HCEC 1CT (cell line): Measurements from ENCODE around the gene GRIA1.

ENCODE experiments used
- DNase-seq: peaks from one replicate; pipeline ENCODE4 v3.0.0-alpha.2; 2017

Gene GRIA1

DNA sequence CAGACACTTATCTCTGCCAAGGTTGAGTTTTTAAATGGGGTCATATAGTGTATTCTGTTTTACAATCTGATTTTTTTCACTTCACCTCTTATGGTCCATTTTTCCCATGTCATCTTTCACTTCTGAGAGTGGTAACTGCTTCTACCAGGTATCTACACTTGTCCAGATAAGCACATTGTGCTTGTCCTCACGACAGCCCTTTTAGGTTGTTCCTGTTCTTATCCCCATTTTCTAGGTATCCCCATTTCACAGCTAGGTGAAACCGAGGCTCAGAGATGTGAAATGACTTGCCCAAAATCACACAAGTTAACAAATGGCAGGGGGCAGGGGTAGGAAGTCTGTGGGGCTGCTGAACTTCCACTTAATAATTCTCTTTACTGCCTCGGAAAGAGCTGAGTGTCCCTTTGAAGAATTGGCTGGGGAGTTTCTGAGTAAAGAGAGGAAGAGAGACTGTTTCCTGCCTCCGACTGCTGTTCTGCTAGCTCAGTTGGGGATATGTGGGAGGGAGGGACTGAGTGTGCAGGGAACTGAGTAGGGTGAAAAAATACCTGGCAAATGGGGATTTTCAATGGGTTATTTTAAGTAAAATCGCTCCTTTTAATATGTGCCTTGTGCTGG is 255.4 kb downstream of the GRIA1 start:
- no peak for DNase-seq

DNA sequence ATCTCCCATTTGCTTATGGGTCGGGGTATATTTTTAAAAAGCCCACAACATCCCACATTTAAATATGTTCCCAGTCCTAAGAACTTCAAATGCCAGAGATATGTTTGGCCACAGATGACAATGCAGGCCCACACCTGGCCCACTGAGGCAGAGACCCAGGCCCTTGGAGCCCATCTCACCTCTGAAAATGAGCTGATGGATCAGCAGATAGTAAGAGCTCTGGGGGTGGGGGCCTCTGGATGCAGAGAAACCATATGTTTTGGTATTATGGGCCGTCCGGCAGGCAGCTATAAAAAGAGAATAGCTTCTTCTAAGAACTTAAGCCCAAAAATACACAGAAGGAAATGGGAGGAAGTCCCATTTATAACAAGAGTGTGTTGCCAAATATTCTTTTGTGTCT is 256.0 kb downstream of the GRIA1 start:
- DNase-seq: no peak

DNA sequence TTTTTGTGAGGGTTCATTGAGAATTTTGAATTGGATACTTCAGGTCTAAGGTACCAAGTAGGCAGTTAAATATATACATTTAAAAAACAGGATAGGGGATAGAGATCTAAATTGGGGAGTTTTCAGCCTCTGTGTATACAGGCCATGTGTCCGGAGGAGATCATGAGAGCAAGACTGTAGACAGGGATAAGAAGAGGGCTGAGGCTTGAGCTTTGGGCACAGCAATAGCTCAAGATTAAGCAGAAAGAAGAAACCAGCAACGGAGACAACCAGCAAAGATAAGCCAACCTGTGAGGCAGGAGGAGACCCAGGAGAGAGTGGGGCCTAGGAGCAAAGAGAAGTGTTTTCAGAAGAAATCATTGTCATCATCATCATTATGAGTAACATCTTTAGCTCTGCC is 258.4 kb downstream of the GRIA1 start:
- no peak for DNase-seq

DNA sequence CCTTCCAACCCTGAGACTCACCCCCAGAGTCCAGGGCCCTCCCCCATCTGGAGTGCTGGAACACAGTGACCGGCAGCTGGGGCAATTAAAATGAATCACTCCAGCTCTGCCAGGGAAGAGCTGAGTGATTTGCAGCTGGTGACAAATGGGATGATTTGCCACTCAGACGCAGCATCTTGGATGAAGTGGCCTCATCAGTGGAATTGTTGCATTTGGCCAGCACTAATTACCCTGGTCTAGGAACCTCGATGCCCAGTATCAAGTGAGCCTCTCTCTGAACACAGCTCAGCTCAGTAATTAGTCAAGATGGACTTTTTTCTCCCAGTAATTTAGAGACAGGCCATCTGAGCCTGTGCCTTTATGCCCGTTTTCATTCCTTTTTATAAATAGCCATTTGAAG is 259.5 kb downstream of the GRIA1 start:
- DNase-seq: peak; percentile 57

DNA sequence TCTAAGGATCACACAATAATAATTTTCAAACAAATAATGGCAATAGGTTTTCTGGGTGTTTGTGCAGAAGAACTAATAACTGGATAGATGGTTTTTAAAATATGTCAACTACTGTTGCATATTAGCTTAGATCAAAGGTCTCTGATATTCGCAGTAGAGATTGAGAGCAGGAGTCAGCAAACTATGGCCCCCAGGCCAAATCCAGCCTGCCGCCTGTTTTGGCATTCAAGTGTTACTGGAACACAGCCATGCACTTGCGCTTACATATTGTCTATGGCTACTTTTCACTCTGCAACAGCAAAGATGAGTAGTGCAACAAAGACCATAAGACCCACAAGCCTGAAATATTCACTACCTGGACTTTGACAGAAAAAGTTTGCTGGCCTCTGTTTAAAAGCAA is 260.8 kb downstream of the GRIA1 start:
- no peak for DNase-seq

DNA sequence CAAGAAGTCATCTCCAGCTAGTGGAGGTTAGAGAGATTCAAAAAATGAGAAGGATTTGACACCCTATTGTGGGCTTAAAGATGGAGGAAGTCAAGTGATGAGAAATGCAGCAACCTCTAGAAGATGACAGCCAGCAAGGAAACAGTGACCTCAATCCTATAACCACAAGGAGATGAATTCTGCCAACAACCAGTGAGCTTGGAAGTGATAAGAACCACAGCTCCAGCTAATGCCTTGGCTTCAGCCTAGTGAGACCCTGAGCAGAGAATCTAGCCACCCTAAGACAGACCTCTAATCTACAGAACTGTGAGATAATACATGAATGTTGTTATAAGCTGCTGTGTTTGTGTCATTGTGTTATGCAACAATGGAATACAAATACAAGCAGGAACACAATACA is 262.4 kb downstream of the GRIA1 start:
- no peak for DNase-seq

DNA sequence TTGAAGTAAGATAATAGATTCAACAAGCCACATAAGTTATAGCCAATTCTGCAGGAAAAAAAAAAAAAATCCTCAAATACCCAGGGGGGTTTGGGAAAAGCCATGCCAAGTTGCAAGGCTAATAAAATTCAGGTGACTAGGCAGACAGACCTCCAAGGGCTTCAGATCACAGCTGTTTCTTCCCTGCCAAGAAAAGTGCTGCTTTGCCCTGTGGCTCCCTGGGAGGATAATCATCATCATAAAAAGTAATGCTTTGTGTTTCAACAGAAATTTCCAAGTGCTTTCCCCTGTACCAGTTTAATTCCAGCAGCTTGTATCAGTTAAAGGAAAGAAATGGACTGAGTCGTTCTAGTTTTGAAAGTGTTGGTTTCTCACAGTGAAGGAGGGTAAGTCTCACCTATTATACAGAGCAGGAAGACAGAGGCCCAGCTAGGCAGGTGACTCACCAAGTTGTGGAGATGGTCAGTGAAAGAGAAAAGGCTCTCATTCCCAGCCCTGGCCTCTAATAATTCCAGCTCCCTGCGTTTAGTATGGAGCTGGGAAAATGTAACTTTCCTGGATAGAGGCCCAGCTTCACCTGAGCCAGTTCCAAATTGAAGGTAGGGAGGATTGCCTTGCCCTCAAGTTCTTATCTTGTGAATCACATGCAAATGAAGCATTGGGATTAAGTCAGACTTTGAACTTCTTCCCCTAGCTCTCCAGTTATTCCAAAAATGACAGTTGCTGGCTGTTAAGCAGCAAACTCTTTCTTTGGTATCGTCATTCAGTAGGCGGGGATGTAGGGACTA is 263.4 kb downstream of the GRIA1 start:
- DNase-seq: no peak

DNA sequence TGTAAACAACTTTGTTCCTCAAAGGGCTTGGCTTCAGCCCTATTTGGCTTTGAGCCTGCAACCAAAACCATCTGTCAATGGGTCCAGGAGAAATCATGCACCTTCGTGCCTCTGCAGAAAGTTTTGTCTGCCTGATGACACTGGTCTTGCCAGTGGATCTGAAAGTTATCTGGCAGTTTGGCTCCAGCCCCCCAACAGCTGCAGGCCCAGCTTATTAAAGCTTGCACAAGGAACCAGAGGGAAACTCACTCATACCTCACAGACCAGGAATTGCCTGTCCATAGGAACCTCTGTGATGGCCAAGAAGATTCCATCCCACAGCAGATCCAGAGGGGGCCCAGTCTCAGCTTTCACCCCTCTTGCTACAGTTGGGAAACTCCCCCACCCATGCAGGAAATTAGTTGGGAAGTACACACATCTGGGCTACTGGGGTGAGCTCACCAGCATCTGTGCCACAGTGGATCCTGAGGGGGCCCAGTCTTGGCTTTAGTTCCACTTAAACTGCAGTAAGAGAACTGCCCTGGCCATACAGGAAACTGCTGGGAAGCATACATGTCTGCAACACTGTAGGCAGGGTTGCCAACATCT is 265.5 kb downstream of the GRIA1 start:
- no peak for DNase-seq

DNA sequence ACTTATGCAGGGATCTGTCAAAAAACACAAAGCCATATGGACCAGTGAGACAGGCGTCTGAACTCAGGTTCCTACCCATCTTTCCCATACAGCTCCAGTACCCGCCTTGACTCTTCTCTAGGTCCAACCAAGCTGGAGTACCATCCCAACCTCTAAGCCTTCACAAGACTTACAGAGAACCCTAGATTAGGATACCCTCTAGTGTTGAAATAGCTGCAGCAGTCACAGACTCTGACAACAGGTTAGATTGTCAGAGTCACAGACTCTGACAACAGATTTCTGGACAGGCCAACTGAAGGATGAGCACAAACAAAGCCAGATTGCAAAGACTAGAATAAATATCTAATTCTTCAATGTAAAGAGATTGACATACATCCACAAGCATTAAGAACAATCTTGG is 266.1 kb downstream of the GRIA1 start:
- peak; percentile 24 for DNase-seq

DNA sequence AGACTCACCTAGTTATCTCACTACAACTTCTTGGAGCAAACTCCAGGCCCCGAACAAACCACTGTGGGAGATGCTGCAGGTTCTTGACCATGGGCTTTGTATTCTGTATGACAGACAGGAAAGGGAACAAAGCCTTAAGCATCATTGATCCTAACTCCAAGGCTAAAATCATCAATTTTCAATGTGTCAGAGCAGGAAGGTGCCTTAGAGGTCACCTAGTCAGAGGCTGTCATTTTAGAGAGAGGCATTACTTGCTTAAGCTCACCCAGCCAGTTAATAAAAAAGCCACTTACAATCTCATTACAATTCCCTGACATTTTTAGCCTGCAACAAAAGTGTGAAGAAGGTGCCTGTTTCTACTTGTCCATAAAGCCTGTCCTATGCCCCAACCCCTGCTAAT is 275.5 kb downstream of the GRIA1 start:
- DNase-seq: no peak

DNA sequence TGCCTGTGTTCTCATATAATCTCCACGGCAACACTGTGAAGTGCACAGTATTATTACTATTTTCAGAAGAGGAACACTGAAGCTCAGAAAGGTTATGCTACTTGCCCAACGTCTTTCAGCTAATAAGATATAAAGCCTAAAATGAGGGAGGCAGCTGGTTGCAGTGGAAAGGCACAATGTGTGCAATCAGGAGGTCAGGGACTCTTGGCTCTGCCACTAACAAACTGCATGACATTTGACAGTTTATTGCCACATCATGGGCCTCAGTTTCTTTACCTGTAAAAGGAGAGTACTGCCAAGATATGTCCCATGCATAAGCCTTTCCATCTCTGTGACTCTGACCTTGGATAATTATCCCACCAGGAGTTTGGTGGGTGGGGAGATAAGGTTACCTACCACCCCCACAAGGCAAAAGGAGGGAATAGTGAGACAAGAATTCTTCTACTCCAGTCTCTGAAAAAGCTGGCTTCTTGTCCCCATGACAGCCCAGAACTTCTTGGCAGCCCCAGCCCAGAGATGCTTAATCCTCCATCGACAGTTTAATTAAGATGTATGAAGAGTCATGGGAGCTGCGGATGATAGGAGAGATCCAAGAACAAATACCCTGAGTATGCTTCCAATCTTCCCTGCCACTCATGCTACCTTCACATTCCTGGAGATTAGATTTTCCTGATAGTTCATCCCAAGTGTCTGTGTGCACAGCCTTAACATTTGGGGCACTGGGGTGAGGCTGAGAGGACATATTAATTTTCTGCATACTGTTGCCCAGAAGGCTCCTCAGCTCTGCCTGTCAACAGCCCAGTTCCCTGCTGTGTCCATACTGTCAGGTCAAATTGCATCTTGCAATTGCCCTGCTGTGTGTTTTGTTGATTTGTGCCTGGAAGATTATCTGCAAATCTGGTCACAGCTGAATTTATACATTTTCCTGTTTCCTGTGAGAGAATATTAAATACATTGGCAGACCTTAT is 277.0 kb downstream of the GRIA1 start:
- no peak for DNase-seq

DNA sequence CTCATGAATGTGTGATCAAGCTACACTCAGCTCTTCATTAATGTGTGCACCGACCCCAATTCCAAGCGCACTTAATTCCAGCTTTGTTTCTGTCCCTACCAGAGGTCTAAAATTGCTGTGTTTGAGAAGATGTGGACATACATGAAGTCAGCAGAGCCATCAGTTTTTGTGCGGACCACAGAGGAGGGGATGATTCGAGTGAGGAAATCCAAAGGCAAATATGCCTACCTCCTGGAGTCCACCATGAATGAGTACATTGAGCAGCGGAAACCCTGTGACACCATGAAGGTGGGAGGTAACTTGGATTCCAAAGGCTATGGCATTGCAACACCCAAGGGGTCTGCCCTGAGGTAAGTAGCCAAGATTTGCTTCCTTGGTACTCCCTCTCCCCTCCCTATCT is 279.6 kb downstream of the GRIA1 start:
- no peak for DNase-seq

DNA sequence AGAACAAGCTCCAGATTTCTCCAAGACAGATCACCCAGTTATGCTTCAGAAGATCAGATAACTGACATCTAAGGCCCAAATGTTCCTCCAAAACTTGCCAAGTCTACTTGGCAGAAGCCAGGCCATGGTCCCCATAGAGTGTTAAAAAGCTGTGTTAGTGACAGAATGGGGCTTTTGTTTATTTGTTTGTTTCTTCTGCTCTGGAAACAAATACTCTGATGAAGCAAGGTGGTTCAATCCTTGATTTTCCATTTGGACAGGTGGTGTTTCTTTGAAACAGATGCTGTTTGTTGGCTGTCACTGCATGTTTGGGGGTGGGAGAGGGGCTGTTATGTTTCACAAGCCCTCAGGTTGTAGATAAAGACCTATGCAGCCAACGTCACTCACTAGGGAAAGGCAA is 284.2 kb downstream of the GRIA1 start:
- DNase-seq: no peak

DNA sequence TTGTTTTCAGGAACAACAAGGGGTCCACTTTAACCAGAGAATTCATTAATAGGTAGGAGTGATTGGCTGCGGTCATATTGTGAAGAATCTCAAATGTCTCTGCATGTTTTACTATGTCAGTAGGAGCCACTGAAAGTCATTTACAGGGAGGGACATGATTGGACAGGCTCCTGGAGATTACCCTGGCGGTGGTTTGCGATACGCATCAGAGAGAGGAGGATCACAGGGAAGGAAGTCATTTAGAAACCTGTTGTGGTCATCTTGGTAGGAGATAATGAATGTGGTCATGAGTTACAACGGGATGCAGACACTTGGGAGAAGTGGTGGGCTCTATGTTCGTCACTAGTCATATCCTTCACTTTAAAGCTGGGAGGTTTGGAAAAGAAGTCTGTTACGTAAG is 285.5 kb downstream of the GRIA1 start:
- DNase-seq: no peak

DNA sequence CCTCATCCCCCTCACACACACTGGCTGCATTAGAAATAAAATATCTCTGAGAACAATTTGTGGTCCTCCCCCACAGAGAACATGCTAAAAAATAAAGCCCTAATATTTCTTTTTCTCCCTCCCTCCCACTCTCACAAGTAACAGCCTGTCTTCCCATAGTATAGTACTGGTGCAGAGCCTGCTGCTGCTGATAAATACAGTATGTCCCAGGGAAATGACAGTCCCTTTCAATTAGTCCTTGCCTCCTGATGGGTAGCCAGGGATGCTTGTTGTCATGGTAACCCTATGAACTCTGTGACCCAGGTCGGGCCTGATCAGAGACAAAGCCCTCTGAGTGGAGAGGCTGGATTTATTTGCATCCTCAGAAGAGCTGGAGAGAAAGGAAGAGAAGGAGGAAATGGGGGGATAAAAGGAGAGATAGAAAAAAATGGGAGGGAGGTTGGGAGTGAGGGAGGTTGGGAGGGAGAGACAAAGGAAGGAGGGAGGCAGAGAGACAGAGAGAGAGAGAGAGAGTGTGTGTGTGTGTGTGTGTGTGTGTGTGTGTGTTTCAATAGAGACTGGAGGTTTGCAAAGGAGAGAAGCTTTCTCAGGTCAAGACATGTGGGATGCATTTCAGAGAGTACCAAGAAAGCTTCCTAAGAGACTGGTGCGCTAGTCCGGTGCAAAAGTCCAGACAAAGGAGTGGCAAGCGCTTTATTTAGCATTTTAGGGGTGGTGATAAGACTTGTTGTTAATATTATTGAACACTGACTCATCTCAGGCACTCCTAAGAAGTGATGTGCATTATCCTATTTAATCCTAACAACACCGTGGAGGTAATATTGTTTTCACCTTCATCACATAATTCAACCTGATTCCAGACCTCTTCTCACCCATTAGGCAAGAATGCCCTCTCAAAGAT is 287.5 kb downstream of the GRIA1 start:
- DNase-seq: no peak

DNA sequence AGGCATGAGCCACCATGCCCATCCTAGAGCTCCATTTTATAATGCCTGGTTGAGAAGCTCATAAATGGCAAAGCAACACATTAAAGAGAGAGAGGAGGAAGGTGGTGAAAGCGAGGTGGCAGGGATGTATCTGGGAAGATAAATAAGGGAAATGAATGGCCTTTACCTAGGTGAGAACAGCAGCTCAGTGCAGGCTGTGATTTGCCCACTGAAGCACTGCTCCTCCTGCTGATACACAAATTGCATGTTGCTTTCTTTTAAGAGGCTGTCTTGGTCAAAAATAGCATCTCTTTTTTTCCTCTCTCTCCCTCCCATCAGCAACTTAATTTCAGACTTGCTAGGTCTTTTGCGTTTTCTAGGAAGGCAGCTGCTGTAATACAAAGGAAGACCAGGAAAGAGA is 289.4 kb downstream of the GRIA1 start:
- no peak for DNase-seq

DNA sequence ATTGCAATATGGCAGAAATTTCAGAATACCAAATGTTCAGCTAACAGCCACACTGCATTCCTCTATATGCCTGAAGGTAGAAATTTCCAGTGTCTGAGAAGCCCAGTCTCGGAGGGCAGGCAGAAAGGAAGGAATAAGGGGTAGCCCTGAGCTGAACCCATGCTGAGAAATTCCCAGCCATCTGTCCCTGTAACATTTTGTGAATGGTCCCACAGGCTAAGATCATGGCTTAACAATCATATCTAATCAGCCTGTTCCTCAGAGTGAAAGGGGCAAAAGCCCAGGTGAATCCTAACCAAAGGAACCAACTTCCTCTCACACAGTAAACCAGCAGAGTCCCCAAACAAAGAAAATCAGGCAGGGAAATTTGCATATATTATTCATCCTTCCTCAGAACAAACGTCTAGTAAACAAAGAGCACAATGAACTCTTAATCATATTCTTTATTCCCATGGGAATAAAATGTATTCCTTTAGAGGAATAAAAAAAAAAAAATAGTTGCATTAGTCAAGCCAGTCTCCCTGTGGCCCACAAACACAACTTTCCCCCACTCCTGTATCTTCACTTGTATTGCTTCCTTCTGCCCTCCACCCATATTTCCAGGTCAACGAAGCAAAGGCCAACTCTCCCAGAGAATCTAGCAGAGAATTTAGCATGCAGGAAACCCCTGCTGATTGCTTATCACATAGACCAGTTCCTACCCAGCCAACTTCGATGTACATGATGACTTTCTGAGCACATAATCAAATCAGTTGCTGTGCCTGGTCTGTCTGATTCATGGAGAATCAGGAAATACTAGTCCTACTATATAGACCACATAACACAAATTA is 290.6 kb downstream of the GRIA1 start:
- no peak for DNase-seq

DNA sequence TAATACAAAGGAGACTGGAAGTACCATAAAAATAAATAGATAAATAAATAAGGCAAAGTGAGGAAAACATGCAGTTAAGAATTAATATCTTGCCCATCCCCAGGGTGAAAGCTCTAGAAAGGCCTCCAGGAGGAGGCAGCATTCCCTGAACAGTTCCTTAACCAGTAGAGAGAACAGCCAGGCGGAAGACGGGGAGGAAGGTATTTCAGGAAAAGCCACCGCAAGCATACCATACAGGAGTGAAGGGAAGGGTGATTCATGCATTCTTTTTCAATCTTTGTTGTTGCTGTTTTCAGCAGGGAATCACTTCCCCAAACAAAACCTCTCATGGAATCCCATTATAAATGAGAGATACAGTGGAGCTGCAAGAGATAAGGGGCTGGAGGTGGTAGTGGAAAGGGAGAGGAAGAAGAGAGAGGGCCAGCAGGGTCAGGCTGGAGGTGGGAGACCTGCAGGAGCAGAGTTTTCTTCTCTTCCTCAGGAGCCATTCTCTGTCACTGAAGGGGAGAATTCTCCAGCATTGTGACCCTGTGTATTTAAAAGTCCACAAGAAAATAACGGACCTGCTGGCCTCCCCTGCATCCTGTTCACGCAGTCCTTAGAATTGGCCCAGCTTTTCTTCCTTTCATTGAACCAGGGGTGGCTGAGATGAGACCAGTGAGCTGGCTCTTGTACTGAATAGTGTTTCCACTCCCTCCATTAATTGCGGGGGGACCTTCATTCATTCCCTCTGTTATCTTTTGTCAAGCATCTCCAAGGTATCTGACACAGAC is 292.3 kb downstream of the GRIA1 start:
- DNase-seq: peak; percentile 31

DNA sequence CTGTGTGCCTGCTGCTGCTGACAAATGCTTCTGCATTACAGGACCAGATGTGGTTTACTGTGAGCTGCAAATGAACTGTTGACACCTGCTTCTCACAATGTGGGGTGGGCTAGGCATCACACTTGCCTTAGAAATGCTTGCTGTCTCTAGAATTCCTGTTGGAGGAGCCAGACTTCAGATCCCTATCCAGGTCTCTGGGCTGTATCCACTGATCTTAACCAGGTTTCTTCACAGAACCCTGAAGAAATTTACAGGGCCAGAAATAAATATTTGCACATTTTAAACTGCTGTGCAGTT is 292.8 kb downstream of the GRIA1 start:
- DNase-seq: no peak

DNA sequence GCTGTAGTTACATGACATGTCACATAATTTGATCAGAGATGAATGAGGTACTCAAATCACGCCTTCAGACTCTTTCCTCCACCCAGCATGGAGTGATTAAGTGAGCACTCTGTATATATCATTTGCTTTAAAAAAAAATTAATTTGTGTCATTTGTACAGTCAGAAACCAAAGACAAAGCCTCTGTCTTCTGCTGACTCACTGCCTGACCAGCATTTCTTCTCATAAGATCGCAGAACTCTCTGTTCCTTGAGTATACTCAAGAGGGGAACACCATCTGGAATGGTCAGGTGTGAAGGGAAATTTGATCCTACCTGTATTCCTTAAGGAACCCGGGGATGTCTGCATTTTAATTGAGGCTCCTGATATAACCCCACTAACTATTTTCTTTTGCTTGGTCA is 293.8 kb downstream of the GRIA1 start:
- DNase-seq: peak; percentile 4

DNA sequence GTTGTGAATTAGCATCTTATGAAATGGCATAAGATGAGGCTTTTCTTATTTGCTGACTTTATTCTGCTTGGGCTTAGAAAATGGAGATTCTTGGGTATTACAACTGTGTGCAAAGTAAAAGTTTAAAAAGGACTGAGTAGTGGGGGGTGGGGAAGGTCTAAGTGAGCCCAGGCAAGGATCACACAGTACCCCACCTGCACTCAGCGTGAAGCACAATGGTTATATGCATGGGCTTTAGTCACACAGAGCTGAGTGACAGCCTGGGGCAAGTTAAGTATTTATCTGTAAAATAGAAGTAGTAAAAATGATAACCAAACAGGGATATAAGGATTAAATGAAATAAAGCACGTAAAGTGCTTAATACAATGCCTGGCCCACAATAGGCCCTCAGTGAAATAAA is 300.9 kb downstream of the GRIA1 start:
- no peak for DNase-seq
